Smooth muscle cell (in vitro differentiated cells): ENCODE results near the gene RGL2. TPM values are rescaled to one million over a fixed set of nuclear protein-coding genes. Genes with fewer than 3 reads are reported as not detected.

Experiments used
- DNase-seq: peaks from one replicate; lab custom pipeline; 2025; ENCODE audit not compliant: unreplicated experiment; lab: John Stamatoyannopoulos, UW
- H2AFZ ChIP-seq: fragments of 200-600 bp; sonication (generic); 2 replicates; pipeline ENCODE4 v1.6.0; 2016; ENCODE audit warnings: antibody characterized with exemption, low read depth, mild to moderate bottlenecking
- H3F3A ChIP-seq: fragments of 200-600 bp; sonication (generic); 2 replicates; pipeline ENCODE4 v1.6.0; 2017; ENCODE audit warnings: antibody characterized with exemption, low read depth
- H3K27ac ChIP-seq: fragments of 200-600 bp; sonication (generic); 2 replicates; pipeline ENCODE4 v1.5.1; 2016; ENCODE audit warnings: low read depth, mild to moderate bottlenecking
- H3K27me3 ChIP-seq: fragments of 200-600 bp; sonication (generic); 2 replicates; pipeline ENCODE4 v1.6.1; 2016; ENCODE audit warnings: low read depth, mild to moderate bottlenecking
- H3K36me3 ChIP-seq: fragments of 200-600 bp; sonication (generic); 2 replicates; pipeline ENCODE4 v1.5.1; 2016; ENCODE audit warnings: low read depth
- H3K4me1 ChIP-seq: fragments of 200-600 bp; sonication (generic); 2 replicates; pipeline ENCODE4 v1.5.1; 2016; ENCODE audit warnings: low read depth
- H3K4me2 ChIP-seq: fragments of 200-600 bp; sonication (generic); 2 replicates; pipeline ENCODE4 v1.6.0; 2016; ENCODE audit warnings: mild to moderate bottlenecking
- H3K4me3 ChIP-seq: fragments of 200-600 bp; sonication (generic); 2 replicates; pipeline ENCODE4 v1.5.1; 2016; ENCODE audit warnings: mild to moderate bottlenecking
- H3K79me2 ChIP-seq: fragments of 200-600 bp; sonication (generic); 2 replicates; pipeline ENCODE4 v1.6.0; 2016; ENCODE audit warnings: low read depth, mild to moderate bottlenecking
- H3K9ac ChIP-seq: fragments of 200-600 bp; sonication (generic); 2 replicates; pipeline ENCODE4 v1.6.0; 2016; ENCODE audit warnings: low read depth
- H3K9me3 ChIP-seq: fragments of 200-600 bp; sonication (generic); replicated peaks from 2 replicates; pipeline ENCODE4 v1.5.1; 2016; ENCODE audit warnings: low read depth
- H4K20me1 ChIP-seq: fragments of 200-600 bp; sonication (generic); 2 replicates; pipeline ENCODE4 v1.6.0; 2016; ENCODE audit warnings: low read depth
- CTCF ChIP-seq: fragments of 200-600 bp; sonication (generic); IDR thresholded peaks from 2 replicates; pipeline ENCODE4 v1.5.1; 2017; ENCODE audit warnings: borderline replicate concordance, mild to moderate bottlenecking, antibody characterized with exemption; ENCODE audit not compliant: insufficient read depth, poor library complexity, severe bottlenecking
- WGBS: methylation state at CpG from one replicate; pipeline ENCODE4 v1.1.7; 2016; ENCODE audit warnings: low lambda C conversion rate; 5-methylcytosine and 5-hydroxymethylcytosine counted together
- polyA plus RNA-seq: library from polyadenylated mRNA; unstranded; fragments of >200 nt; fragmentation: Nextera tagmentation; extraction: Ambion mirVana; gene quantifications from 2 replicates; pipeline ENCODE4 v1.2.1, GENCODE V29; 2016
- total RNA-seq: library from RNA; depleted of rRNA; stranded (reverse); fragments of >200 nt; gene quantifications from 2 replicates; pipeline ENCODE4 v1.2.3, GENCODE V29; 2014

The RGL2 gene
- total and polyA plus RNA-seq, 2 experiments from 2014 or later = 21.8 to 58.7 TPM

GRCh38 chr6:33249732-33250630, 48.8 kb downstream of the RGL2 start:
- Histone ChIP-seq H4K20me1 (no peaks in the 10 kb centered on the region), H2AFZ (peak overlapping the region; percentile 57), H3K27me3 (no peaks in the 10 kb centered on the region), H3K4me2 (peak overlapping the region; percentile 90), H3K27ac (peak overlapping the region; percentile 73), H3K4me1 (peaks cover 15% of the 10 kb centered on the region), H3F3A (no peaks in the 10 kb centered on the region), H3K9me3 (no peaks in the 10 kb centered on the region), H3K9ac (peak overlapping the region; percentile 72), H3K4me3 (peak overlapping the region; percentile 53), H3K79me2 (no peaks in the 10 kb centered on the region), H3K36me3 (no peaks in the 10 kb centered on the region)
- WGBS = 35% methylated on average over 15 of the region's 15 CpGs
- DNase-seq = no peak
- TF ChIP-seq CTCF = no peak

- H4K20me1 ChIP-seq = no peaks in the 10 kb centered on the region
- peak; percentile 98 for DNase-seq
- H3K4me1 ChIP-seq = peaks cover 15% of the 10 kb centered on the region
- H3K36me3 ChIP-seq = no peaks in the 10 kb centered on the region
- H3K4me2 ChIP-seq = peak overlapping the region; percentile 90
- H3K9me3 ChIP-seq = no peaks in the 10 kb centered on the region
- H3K27me3 ChIP-seq = no peaks in the 10 kb centered on the region
- H3K4me3 ChIP-seq = peak overlapping the region; percentile 53
- peak overlapping the region; percentile 72 for H3K9ac ChIP-seq
- peak overlapping the region; percentile 73 for H3K27ac ChIP-seq
- H2AFZ ChIP-seq = peak overlapping the region; percentile 57
- H3K79me2 ChIP-seq = no peaks in the 10 kb centered on the region
- WGBS = under 1% methylated on average over 58 of the region's 58 CpGs
- TF ChIP-seq CTCF = no peak
- H3F3A ChIP-seq = no peaks in the 10 kb centered on the region
Observed at GRCh38 chr6:33248932-33249731, 49.6 kb downstream of the RGL2 start.

GRCh38 chr6:33248643-33248931, 50.2 kb downstream of the RGL2 start:
- WGBS = 12% methylated on average over 18 of the region's 18 CpGs
- TF ChIP-seq CTCF = no peak
- Histone ChIP-seq H3K4me1 (peaks cover 15% of the 10 kb centered on the region), H3K27ac (peak overlapping the region; percentile 57), H2AFZ (peak overlapping the region; percentile 31), H3K9ac (peak overlapping the region; percentile 56), H3K36me3 (no peaks in the 10 kb centered on the region), H3K79me2 (no peaks in the 10 kb centered on the region), H3F3A (no peaks in the 10 kb centered on the region), H3K4me3 (peak overlapping the region; percentile 53), H3K27me3 (peaks cover under 1% of the 10 kb centered on the region), H3K9me3 (no peaks in the 10 kb centered on the region), H3K4me2 (peak overlapping the region; percentile 90), H4K20me1 (no peaks in the 10 kb centered on the region)
- no peak for DNase-seq
